PC-3 (cell line): Measurements from ENCODE around the gene UPF1. TPM values are rescaled to one million over a fixed set of nuclear protein-coding genes. Genes with fewer than 3 reads are reported as not detected.

Experiments used
- ATAC-seq: fragments of 200-7000 bp; cut with Tn5 transposase; 2 replicates; pipeline ENCODE4 v1.9.1; 2020; ENCODE audit warnings: mild to moderate bottlenecking, moderate library complexity
- BruUV-seq: library from RNA; stranded (reverse); fragments of 400-500 nt; replicated peaks from 2 replicates; lab custom pipeline; 2021; lab: Mats Ljungman, UMichigan
- CTCF ChIA-PET: fragments of 300-600 bp; sonication (Branson Sonifier 250); formaldehyde crosslinking; loops from one replicate; lab custom pipeline; 2022; ENCODE audit warnings: antibody characterized with exemption; lab: Charles Lee
- POLR2A ChIA-PET: fragments of 300-600 bp; sonication (Branson Sonifier 250); formaldehyde crosslinking; loops from one replicate; lab custom pipeline; 2022; ENCODE audit warnings: antibody characterized with exemption; ENCODE audit not compliant: unreplicated experiment; lab: Charles Lee
- DNase-seq: peaks from one replicate; pipeline ENCODE4 v3.0.0-alpha.2; 2015
- H2AFZ ChIP-seq: fragments of 300-600 bp; sonication (generic); 2 replicates; pipeline ENCODE4 v1.6.0; 2016; ENCODE audit warnings: antibody characterized with exemption, low read length
- H3F3A ChIP-seq: fragments of 300-600 bp; sonication (generic); one replicate; pipeline ENCODE4 v1.6.0; 2017; ENCODE audit warnings: antibody characterized with exemption, low read length, control low read depth, mild to moderate bottlenecking; ENCODE audit not compliant: unreplicated experiment
- H3K27ac ChIP-seq: fragments of 300-600 bp; sonication (generic); 2 replicates; pipeline ENCODE4 v1.5.1; 2016; ENCODE audit warnings: mild to moderate bottlenecking, low read length
- H3K27me3 ChIP-seq: fragments of 300-600 bp; sonication (generic); 2 replicates; pipeline ENCODE4 v1.6.1; 2016; ENCODE audit warnings: low read length, mixed read lengths
- H3K36me3 ChIP-seq: fragments of 300-600 bp; sonication (generic); 2 replicates; pipeline ENCODE4 v1.6.1; 2016; ENCODE audit warnings: low read depth, mixed run types, low read length, mixed read lengths
- H3K4me1 ChIP-seq: fragments of 300-600 bp; sonication (generic); 2 replicates; pipeline ENCODE4 v1.5.1; 2016; ENCODE audit warnings: low read length; ENCODE audit not compliant: insufficient read depth
- H3K4me2 ChIP-seq: fragments of 300-600 bp; sonication (generic); 2 replicates; pipeline ENCODE4 v1.6.0; 2016; ENCODE audit warnings: low read length
- H3K4me3 ChIP-seq: fragments of 300-600 bp; sonication (generic); 2 replicates; pipeline ENCODE4 v1.5.1; 2016; ENCODE audit warnings: mild to moderate bottlenecking, low read length, mixed read lengths
- H3K79me2 ChIP-seq: fragments of 300-600 bp; sonication (generic); 2 replicates; pipeline ENCODE4 v1.6.1; 2017; ENCODE audit warnings: low read length, mixed read lengths
- H3K9ac ChIP-seq: fragments of 300-600 bp; sonication (generic); 2 replicates; pipeline ENCODE4 v1.6.0; 2016; ENCODE audit warnings: mild to moderate bottlenecking, low read length
- H3K9me2 ChIP-seq: fragments of 300-600 bp; sonication (generic); replicated peaks from 2 replicates; pipeline ENCODE4 v1.6.1; 2016; ENCODE audit warnings: mixed run types, low read length, mixed read lengths
- H3K9me3 ChIP-seq: fragments of 300-600 bp; sonication (generic); 2 replicates; pipeline ENCODE4 v1.6.1; 2016; ENCODE audit warnings: low read length, mixed read lengths
- H4K20me1 ChIP-seq: fragments of 300-600 bp; sonication (generic); 2 replicates; pipeline ENCODE4 v1.6.1; 2016; ENCODE audit warnings: low read length, mixed read lengths
- CTCF ChIP-seq: fragments of 300-600 bp; sonication (generic); conservative IDR thresholded peaks from 2 replicates; pipeline ENCODE4 v1.5.1; 2017; ENCODE audit warnings: antibody characterized with exemption, low read depth, mild to moderate bottlenecking, low read length
- EZH2 ChIP-seq: fragments of 300-600 bp; sonication (generic); IDR thresholded peaks from one replicate; pipeline ENCODE4 v1.6.1; 2017; ENCODE audit warnings: antibody characterized with exemption, mild to moderate bottlenecking, low read length; ENCODE audit not compliant: unreplicated experiment
- EZH2phosphoT487 ChIP-seq: fragments of 300-600 bp; sonication (generic); IDR thresholded peaks from 2 replicates; pipeline ENCODE4 v1.6.1; 2018; ENCODE audit warnings: mild to moderate bottlenecking, antibody characterized with exemption, low read length, borderline replicate concordance
- intact Hi-C: fragments of 100-400 bp; cut with micrococcal nuclease; formaldehyde crosslinking; loops from 2 replicates; pipeline ENCODE4 v1.9.0; 2023
- total RNA-seq: library from RNA; depleted of rRNA; stranded (reverse); fragments of >200 nt; gene quantifications from 2 replicates; pipeline ENCODE4 v1.2.3, GENCODE V29; 2014

Gene UPF1
- total RNA-seq, 1 experiment from 2014 or later, result 97.1 TPM

GRCh38 chr19:18790566-18791314, 41.0 kb upstream of the UPF1 start, which contains the start of gene COMP:
Gene COMP, minus strand, starts transcription at chr19:18791305. Its CDS starts 36 bp downstream, at chr19:18791269.
- Histone ChIP-seq H3K79me2 (no peaks in the 10 kb centered on the region), H3K27me3 (peaks cover 27% of the 10 kb centered on the region), H3K9ac (no peak within 1 kb of the TSS), H3F3A (no peaks in the 10 kb centered on the region), H3K9me2 (no peaks in the 10 kb centered on the region), H4K20me1 (no peaks in the 10 kb centered on the region), H3K4me1 (no peaks in the 10 kb centered on the region), H3K9me3 (no peaks in the 10 kb centered on the region), H3K4me2 (peak within 1 kb of the TSS; percentile 60), H2AFZ (peak within 1 kb of the TSS; percentile 45; the same call in 1 of the 2 replicates), H3K27ac (no peak within 1 kb of the TSS), H3K36me3 (no peaks in the 10 kb centered on the region), H3K4me3 (peak within 1 kb of the TSS; percentile 24; the same call in 1 of the 2 replicates)
- DNase-seq (no peak), ATAC-seq (no peak)
- BruUV-seq, result no TSS peak
- intact Hi-C loops, result no loop called here
- ChIA-PET CTCF (no interaction called here), POLR2A (no interaction called here)
- peak; percentile 79 for TF ChIP-seq EZH2
- no peak for TF ChIP-seq CTCF

- Histone ChIP-seq H3K9me2 (no peaks in the 10 kb centered on the region), H3K9me3 (no peaks in the 10 kb centered on the region), H3K79me2 (no peaks in the 10 kb centered on the region), H3K4me3 (no peak overlapping the region), H3K4me2 (no peak overlapping the region), H3K9ac (no peak overlapping the region), H3K27ac (no peak overlapping the region), H3K36me3 (no peaks in the 10 kb centered on the region), H4K20me1 (no peaks in the 10 kb centered on the region), H3K4me1 (no peaks in the 10 kb centered on the region), H2AFZ (no peak overlapping the region), H3F3A (no peaks in the 10 kb centered on the region), H3K27me3 (peaks cover 27% of the 10 kb centered on the region)
- ChIA-PET CTCF (no interaction called here), POLR2A (no interaction called here)
- BruUV-seq, result no TSS peak
- intact Hi-C loops, result no loop called here
- TF ChIP-seq CTCF (no peak), EZH2 (no peak), EZH2phosphoT487 (no peak)
- ATAC-seq, result no peak
- DNase-seq, result no peak
Observed at GRCh38 chr19:18791315-18791678, 40.5 kb upstream of the UPF1 start.

GRCh38 chr19:18792661-18793060, 39.1 kb upstream of the UPF1 start:
- BruUV-seq, result no TSS peak
- Histone ChIP-seq H3K36me3 (no peaks in the 10 kb centered on the region), H3K9me3 (no peaks in the 10 kb centered on the region), H3K27ac (no peak overlapping the region), H3K27me3 (peaks cover 27% of the 10 kb centered on the region), H3K4me3 (no peak overlapping the region), H3K9ac (no peak overlapping the region), H3F3A (no peaks in the 10 kb centered on the region), H3K4me1 (no peaks in the 10 kb centered on the region), H4K20me1 (no peaks in the 10 kb centered on the region), H2AFZ (no peak overlapping the region), H3K79me2 (no peaks in the 10 kb centered on the region), H3K9me2 (no peaks in the 10 kb centered on the region), H3K4me2 (no peak overlapping the region)
- intact Hi-C loops, result no loop called here
- ATAC-seq, result no peak
- no peak for DNase-seq
- ChIA-PET CTCF (no interaction called here), POLR2A (no interaction called here)
- TF ChIP-seq EZH2, result no peak
- no peak for TF ChIP-seq EZH2phosphoT487
- no peak for TF ChIP-seq CTCF
